K562 (cell line): ENCODE results near the gene MYPN. TPM values are rescaled to one million over a fixed set of nuclear protein-coding genes. Genes with fewer than 3 reads are reported as not detected.

Experiments
- ATAC-seq: fragments of 200-7000 bp; cut with Tn5 transposase; 3 replicates; pipeline ENCODE4 v1.9.1; 2020; ENCODE audit warnings: moderate library complexity
- BruUV-seq: library from RNA; stranded (reverse); fragments of 400-500 nt; replicated peaks from 2 replicates; lab custom pipeline; 2021; lab: Mats Ljungman, UMichigan
- CTCF ChIA-PET: fragments of 300-600 bp; formaldehyde crosslinking; extraction: SDS; loops from one replicate; lab custom pipeline; 2021; ENCODE audit warnings: low intra/inter-chr PET ratio; lab: Yijun Ruan, JAX
- POLR2A ChIA-PET: fragments of 300-600, 350-650 bp; sonication (Branson Sonifier 250); formaldehyde crosslinking; extraction: SDS; loops from one replicate; lab custom pipeline; 2021; ENCODE audit warnings: antibody characterized with exemption, inconsistent platforms; lab: Yijun Ruan, JAX
- DNase-seq, 4 experiments: peaks; one replicate each; pipeline versions ENCODE4 v3.0.0 to v3.0.0-alpha.2; 2011 to 2018; ENCODE audit warnings: low spot score in 3 of 4, mixed read lengths in 3 of 4; ENCODE audit errors: extremely low read depth in 1 of 4
- FAIRE-seq: peaks from 2 replicates; lab custom pipeline; 2011; peaks lifted over from hg19 to GRCh38; lab: Jason Lieb, UNC
- H2AFZ ChIP-seq: 2 replicates; pipeline ENCODE4 v1.6.0; 2011; ENCODE audit warnings: low read depth, low read length, control low read depth, inconsistent platforms
- H3K27ac ChIP-seq: fragments of 200-600 bp; 3 replicates; pipeline ENCODE4 v1.8.0; 2011; ENCODE audit warnings: low read depth, mild to moderate bottlenecking, control low read depth, inconsistent platforms, low read length, moderate library complexity, mixed read lengths; ENCODE audit errors: extremely low read depth
- H3K27me3 ChIP-seq, 2 experiments: fragments of 300-600 bp in 1 of 2; 2 replicates in 1 of 2; 3 replicates in 1 of 2; pipeline versions ENCODE4 v1.6.0 to v1.8.0; 2011; ENCODE audit warnings: inconsistent platforms in 2 of 2, low read length in 2 of 2, mild to moderate bottlenecking in 1 of 2, mixed read lengths in 1 of 2, moderate library complexity in 1 of 2; ENCODE audit not compliant: control insufficient read depth in 2 of 2, insufficient read depth in 2 of 2
- H3K36me3 ChIP-seq: fragments of 300-600 bp; 3 replicates; pipeline ENCODE4 v1.8.0; 2011; ENCODE audit warnings: mild to moderate bottlenecking, low read length, inconsistent platforms; ENCODE audit not compliant: control insufficient read depth, insufficient read depth
- H3K4me1 ChIP-seq, 2 experiments: fragments of 200-600 bp in 1 of 2; replicated peaks in 1 of 2; 2 replicates in 1 of 2; 3 replicates in 1 of 2; pipeline versions ENCODE4 v1.5.1 to v1.8.0; 2011; ENCODE audit warnings: inconsistent platforms in 2 of 2, low read length in 2 of 2, mild to moderate bottlenecking in 1 of 2, mixed read lengths in 1 of 2, moderate library complexity in 1 of 2; ENCODE audit not compliant: control insufficient read depth in 2 of 2, insufficient read depth in 2 of 2
- H3K4me2 ChIP-seq: 2 replicates; pipeline ENCODE4 v1.6.1; 2011; ENCODE audit warnings: low read length, control low read depth, inconsistent platforms, mixed read lengths; ENCODE audit not compliant: insufficient read depth
- H3K4me3 ChIP-seq: fragments of 200-600 bp; sonication (generic), shearing (Covaris generic); 2 replicates; pipeline ENCODE4 v1.5.1; 2016; ENCODE audit warnings: control low read depth, inconsistent platforms
- H3K79me2 ChIP-seq: fragments of 200-600 bp; 3 replicates; pipeline ENCODE4 v1.8.0; 2011; ENCODE audit warnings: low read length, inconsistent platforms; ENCODE audit not compliant: control insufficient read depth, insufficient read depth
- H3K9ac ChIP-seq, 2 experiments: 2 replicates each; pipeline versions ENCODE4 v1.6.0 to v1.6.1; 2011; ENCODE audit warnings: low read depth in 2 of 2, low read length in 2 of 2, control low read depth in 1 of 2, inconsistent platforms in 1 of 2, mild to moderate bottlenecking in 1 of 2, mixed read lengths in 1 of 2; ENCODE audit not compliant: insufficient read depth in 1 of 2
- H3K9me1 ChIP-seq: one replicate; pipeline ENCODE4 v1.6.0; 2011; ENCODE audit warnings: inconsistent platforms, mild to moderate bottlenecking, low read length, moderate library complexity; ENCODE audit not compliant: control insufficient read depth, insufficient read depth
- H3K9me3 ChIP-seq: replicated peaks from 2 replicates; pipeline ENCODE4 v1.5.1; 2011; ENCODE audit warnings: low read depth, low read length, inconsistent platforms; ENCODE audit not compliant: control insufficient read depth, insufficient read depth
- H4K20me1 ChIP-seq: replicated peaks from 2 replicates; pipeline ENCODE4 v1.6.1; 2011; ENCODE audit warnings: low read length, inconsistent platforms, mixed read lengths; ENCODE audit not compliant: control insufficient read depth, insufficient read depth
- NR0B1 ChIP-seq: fragments of 450-650 bp; IDR thresholded peaks from one replicate; pipeline ENCODE4 v1.6.1; 2018; ENCODE audit warnings: mild to moderate bottlenecking, moderate library complexity; ENCODE audit not compliant: partially characterized antibody
- POLR2AphosphoS2 ChIP-seq: IDR thresholded peaks from 2 replicates; pipeline ENCODE4 v1.6.1; 2012; ENCODE audit warnings: low read length, improper control_type of control experiment
- POLR2G ChIP-seq: fragments of 200-400 bp; formaldehyde crosslinking; IDR thresholded peaks from 2 replicates; pipeline ENCODE4 v1.6.1; 2017; ENCODE audit warnings: low read depth, mild to moderate bottlenecking, antibody characterized with exemption, low read length, moderate library complexity
- TRIM24 ChIP-seq, 2 experiments: fragments of 450-650 bp; IDR thresholded peaks; 2 replicates each; pipeline ENCODE4 v1.6.1; 2016
- USF2 ChIP-seq: sonication (generic); formaldehyde crosslinking; IDR thresholded peaks from 2 replicates; pipeline ENCODE4 v1.5.0; 2020; ENCODE audit warnings: missing genetic modification reagents
- ZNF408 ChIP-seq: fragments of 250-450 bp; sonication (Bioruptor Pico); IDR thresholded peaks from 2 replicates; pipeline ENCODE4 v1.4.0; 2020; ENCODE audit warnings: low read depth, mild to moderate bottlenecking, moderate library complexity
- ZNF444 ChIP-seq: fragments of 250-450 bp; sonication (Bioruptor Pico); IDR thresholded peaks from 2 replicates; pipeline ENCODE4 v1.4.0; 2020; ENCODE audit warnings: mild to moderate bottlenecking, moderate library complexity
- ZNF592 ChIP-seq: fragments of 450-650 bp; IDR thresholded peaks from 2 replicates; pipeline ENCODE4 v1.6.1; 2017; ENCODE audit warnings: antibody characterized with exemption, mild to moderate bottlenecking
- WGBS: fragments of 100-300 bp; shearing (Covaris generic); methylation state at CpG from one replicate; pipeline ENCODE4 v1.1.6; 2016; ENCODE audit warnings: low coverage, mixed read lengths; ENCODE audit not compliant: insufficient coverage; ENCODE audit errors: missing lambda C conversion rate; 5-methylcytosine and 5-hydroxymethylcytosine counted together
- in situ Hi-C: fragments of 300-500 bp; cut with MboI; formaldehyde crosslinking; loops from 4 replicates; pipeline ENCODE4 v1.15.0; 2018; ENCODE audit warnings: inconsistent platforms, mixed read lengths
- intact Hi-C: fragments of 100-400 bp; cut with micrococcal nuclease; formaldehyde crosslinking; loops from 2 replicates; pipeline ENCODE4 v1.14.2; 2022
- polyA plus RNA-seq, 8 experiments: library from polyadenylated mRNA; depleted of rRNA in 4 of 8; stranded (reverse) in 5 of 8; unstranded in 3 of 8; fragments of >200 nt; fragmentation: Nextera tagmentation in 2 of 8; fragmentation: Illumina TruSeq in 1 of 8; extraction: Ambion mirVana in 2 of 8; extraction: Trizol in 1 of 8; gene quantifications; 2 replicates each; pipeline versions ENCODE4 v1.2.1 to v1.2.3, GENCODE V29; 2011 to 2014; ENCODE audit warnings: inconsistent platforms in 1 of 8, missing spikeins in 1 of 8
- total RNA-seq, 7 experiments: library from RNA; depleted of rRNA in 6 of 7; stranded (reverse); fragments of >200 nt in 6 of 7; fragmentation: Illumina TruSeq in 2 of 7; extraction: Trizol in 2 of 7; gene quantifications; 2 replicates each; pipeline versions ENCODE4 v1.2.1 to v1.2.3, GENCODE V29; 2011 to 2021; ENCODE audit warnings: low replicate concordance in 1 of 7

The MYPN gene
- total and polyA plus RNA-seq, 9 of the 15 experiments (the other 6 are each of a cell fraction or from before 2014, with no cell fraction given): not detected

- FAIRE-seq (no peak), DNase-seq (no peak), ATAC-seq (no peak)
- no peaks in the 10 kb centered on the region for H4K20me1 ChIP-seq
- H3K27ac ChIP-seq: no peak overlapping the region
- peaks cover 5 to 15% of the 10 kb centered on the region in 2 experiments; a peak in 4 of 5 replicates for H3K27me3 ChIP-seq
- no peaks in the 10 kb centered on the region for H3K79me2 ChIP-seq
- H3K9me3 ChIP-seq: no peaks in the 10 kb centered on the region
- POLR2A ChIA-PET: no interaction called here
- in situ Hi-C loops (no loop called here), intact Hi-C loops (no loop called here)
- no peak overlapping the region for H3K4me2 ChIP-seq
- CTCF ChIA-PET: no interaction called here
- TF ChIP-seq ZNF408 (CRISPR knock-in tag): no peak
- no peak for TF ChIP-seq POLR2G
- no peak for TF ChIP-seq TRIM24 (IDR thresholded peaks at IDR 0.05)
- TF ChIP-seq ZNF444 (CRISPR knock-in tag): no peak
- no peak for TF ChIP-seq POLR2AphosphoS2
- TF ChIP-seq ZNF592: no peak
- no peak for TF ChIP-seq NR0B1
- no peak for TF ChIP-seq USF2
- no TSS peak for BruUV-seq
- no peaks in the 10 kb centered on the region for H3K36me3 ChIP-seq
- H3K9ac ChIP-seq: no peak overlapping the region
- no peaks in the 10 kb centered on the region for H3K4me1 ChIP-seq
- no peak overlapping the region for H2AFZ ChIP-seq
- no peak overlapping the region for H3K4me3 ChIP-seq
- WGBS: 0% methylated on average over 3 of the region's 3 CpGs
- no peaks in the 10 kb centered on the region for H3K9me1 ChIP-seq
Observed at GRCh38 chr10:68124718-68125117, 15.4 kb downstream of the MYPN start.
